Measurements from ENCODE around the gene TCF12. TPM values are rescaled to one million over a fixed set of nuclear protein-coding genes. Genes with fewer than 3 reads are reported as not detected.

TCF12 gene
- polyA plus RNA-seq, 4 donors = 15.4 to 62.0 (median 18.5) TPM

DNA sequence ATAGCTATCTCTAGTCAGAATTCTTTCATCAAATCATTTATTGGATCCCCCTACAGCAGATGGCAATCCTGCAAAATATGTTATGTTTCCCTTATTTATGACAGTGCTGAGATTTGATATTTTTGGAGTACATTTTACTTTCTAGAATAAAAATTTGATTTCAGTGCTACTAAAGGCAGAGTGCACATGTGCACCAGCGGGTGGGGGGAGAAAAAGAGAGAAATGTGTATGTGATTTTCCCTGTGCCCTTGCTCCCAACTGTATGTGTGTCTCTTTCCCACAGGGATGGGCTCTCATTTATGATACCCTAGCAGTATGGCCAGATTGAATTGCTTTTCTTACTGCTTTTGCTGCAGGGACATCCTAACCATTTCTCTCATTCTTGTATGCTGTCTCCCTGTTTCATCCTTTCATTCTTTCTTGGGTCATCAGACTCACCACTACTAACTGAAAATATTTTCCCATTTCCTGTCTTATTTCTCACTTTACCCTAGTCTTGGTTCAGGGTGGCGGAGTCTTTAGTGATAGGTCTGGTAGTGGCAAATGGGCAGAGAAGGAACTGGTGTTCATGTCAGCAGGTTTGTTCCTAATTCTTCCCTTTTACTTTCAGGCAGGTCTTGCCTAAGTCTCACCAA, 140.7 kb downstream of the TCF12 start:
- no peak overlapping the region for H3K27ac ChIP-seq (ENCODE audit: low read depth in 1 of 3, low read length in 2 of 3)
- no peaks in the 10 kb centered on the region for H3K36me3 ChIP-seq (ENCODE audit: control insufficient read depth in 3 of 3, insufficient read depth in 2 of 3, low read depth in 1 of 3, low read length in 3 of 3)
- no peak overlapping the region for H3K4me3 ChIP-seq (ENCODE audit: low read depth in 1 of 3, low read length in 3 of 3)
- WGBS, 3 donors = 97 to 98% (median 98%) methylated on average over 2 of the region's 2 CpGs
- peaks cover 0 to 9% (median 0%) of the 10 kb centered on the region in 3 donors for H3K4me1 ChIP-seq (ENCODE audit: control insufficient read depth in 3 of 3, insufficient read depth in 2 of 3, low read depth in 1 of 3, low read length in 2 of 3)
- DNase-seq = no peak
- FAIRE-seq = no peak
- no peaks in the 10 kb centered on the region for H3K27me3 ChIP-seq (ENCODE audit: control insufficient read depth in 3 of 3, insufficient read depth in 3 of 3, low read length in 3 of 3)
- H3K9me3 ChIP-seq (ENCODE audit: control insufficient read depth in 2 of 2, insufficient read depth in 1 of 2, low read depth in 1 of 2, low read length in 1 of 2) = no peaks in the 10 kb centered on the region

DNA sequence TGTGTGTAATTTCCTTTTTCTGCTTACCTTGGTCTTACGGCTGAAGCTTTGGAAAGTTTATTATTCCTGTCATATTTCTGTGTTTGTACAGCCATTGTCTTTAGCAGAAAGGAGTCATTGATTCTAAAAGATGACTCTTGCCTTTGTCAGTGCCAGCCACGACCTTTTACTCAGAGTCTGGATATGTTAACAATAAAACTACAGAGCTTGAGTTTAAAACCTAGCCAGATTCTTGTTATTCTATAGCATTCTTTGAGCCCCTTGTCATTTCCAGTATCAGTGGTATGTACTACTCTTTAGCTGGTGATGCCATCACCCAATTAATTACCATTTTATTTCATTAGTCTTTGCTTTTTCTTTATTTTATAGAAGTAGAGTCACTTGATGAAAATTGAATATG, 142.4 kb downstream of the TCF12 start:
- WGBS, 3 donors = 37 to 61% (median 55%) methylated on average over 2 of the region's 2 CpGs
- FAIRE-seq = no peak
- Histone ChIP-seq H3K27me3 (ENCODE audit: control insufficient read depth in 3 of 3, insufficient read depth in 3 of 3, low read length in 3 of 3) (no peaks in the 10 kb centered on the region), H3K4me1 (ENCODE audit: control insufficient read depth in 3 of 3, insufficient read depth in 2 of 3, low read depth in 1 of 3, low read length in 2 of 3) (peaks cover 0 to 9% (median 0%) of the 10 kb centered on the region in 3 donors), H3K36me3 (ENCODE audit: control insufficient read depth in 3 of 3, insufficient read depth in 2 of 3, low read depth in 1 of 3, low read length in 3 of 3) (peaks cover 0 to 2% (median 0%) of the 10 kb centered on the region in 3 donors), H3K4me3 (ENCODE audit: low read depth in 1 of 3, low read length in 3 of 3) (no peak overlapping the region), H3K9me3 (ENCODE audit: control insufficient read depth in 2 of 2, insufficient read depth in 1 of 2, low read depth in 1 of 2, low read length in 1 of 2) (no peaks in the 10 kb centered on the region), H3K27ac (ENCODE audit: low read depth in 1 of 3, low read length in 2 of 3) (no peak overlapping the region)
- no peak for DNase-seq

DNA sequence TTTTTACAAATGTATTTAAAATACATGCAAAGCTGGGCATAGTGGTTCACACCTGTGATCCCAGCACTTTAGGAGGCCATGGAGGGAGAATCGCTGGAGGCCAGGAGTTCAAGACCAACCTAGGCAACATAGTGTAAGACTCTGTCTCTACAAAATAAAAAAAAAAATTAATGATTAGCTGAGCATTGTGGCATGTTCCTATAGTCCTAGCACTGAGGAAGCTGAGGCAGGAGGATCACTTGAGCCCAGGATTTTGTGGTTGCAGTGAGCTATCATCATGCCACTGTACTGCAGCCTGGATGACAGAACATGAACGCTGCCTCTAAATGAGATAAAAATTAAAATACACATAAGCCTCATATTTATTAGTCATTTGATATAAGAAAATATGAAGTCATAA, 142.8 kb downstream of the TCF12 start:
- no peak for FAIRE-seq
- H3K36me3 ChIP-seq (ENCODE audit: control insufficient read depth in 3 of 3, insufficient read depth in 2 of 3, low read depth in 1 of 3, low read length in 3 of 3) = peaks cover 0 to 2% (median 0%) of the 10 kb centered on the region in 3 donors

DNA sequence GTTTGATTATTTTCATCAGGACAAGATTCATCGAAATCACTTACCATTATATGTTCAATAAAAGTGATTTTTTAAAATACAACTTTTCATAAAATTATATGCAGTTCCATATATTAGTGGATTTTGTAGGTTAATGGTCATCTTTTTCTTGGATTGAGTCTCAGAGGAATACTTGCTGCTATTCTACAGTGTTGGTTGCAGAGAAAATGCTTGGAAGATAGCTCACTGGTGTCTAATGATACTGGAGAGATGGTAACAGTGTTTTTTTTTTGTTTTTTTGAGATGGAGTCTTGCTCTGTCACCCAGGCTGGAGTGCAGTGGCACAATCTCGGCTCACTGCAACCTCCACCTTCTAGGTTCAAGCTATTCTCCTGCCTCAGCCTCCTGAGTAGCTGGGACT, 143.3 kb downstream of the TCF12 start:
- no peak overlapping the region for H3K27ac ChIP-seq (ENCODE audit: low read depth in 1 of 3, low read length in 2 of 3)
- WGBS, 3 donors = 93 to 100% (median 95%) methylated on average over 2 of the region's 2 CpGs
- H3K27me3 ChIP-seq (ENCODE audit: control insufficient read depth in 3 of 3, insufficient read depth in 3 of 3, low read length in 3 of 3) = no peaks in the 10 kb centered on the region
- no peak for DNase-seq
- H3K4me1 ChIP-seq (ENCODE audit: control insufficient read depth in 3 of 3, insufficient read depth in 2 of 3, low read depth in 1 of 3, low read length in 2 of 3) = peaks cover 0 to 9% (median 0%) of the 10 kb centered on the region in 3 donors
- no peaks in the 10 kb centered on the region for H3K9me3 ChIP-seq (ENCODE audit: control insufficient read depth in 2 of 2, insufficient read depth in 1 of 2, low read depth in 1 of 2, low read length in 1 of 2)
- peaks cover 0 to 2% (median 0%) of the 10 kb centered on the region in 3 donors for H3K36me3 ChIP-seq (ENCODE audit: control insufficient read depth in 3 of 3, insufficient read depth in 2 of 3, low read depth in 1 of 3, low read length in 3 of 3)
- FAIRE-seq = no peak
- no peak overlapping the region for H3K4me3 ChIP-seq (ENCODE audit: low read depth in 1 of 3, low read length in 3 of 3)

More for the DNA sequence above, 142.8 kb downstream of the TCF12 start:
- no peaks in the 10 kb centered on the region for H3K9me3 ChIP-seq (ENCODE audit: control insufficient read depth in 2 of 2, insufficient read depth in 1 of 2, low read depth in 1 of 2, low read length in 1 of 2)
- peaks cover 0 to 9% (median 0%) of the 10 kb centered on the region in 3 donors for H3K4me1 ChIP-seq (ENCODE audit: control insufficient read depth in 3 of 3, insufficient read depth in 2 of 3, low read depth in 1 of 3, low read length in 2 of 3)
- no peak overlapping the region for H3K27ac ChIP-seq (ENCODE audit: low read depth in 1 of 3, low read length in 2 of 3)
- H3K4me3 ChIP-seq (ENCODE audit: low read depth in 1 of 3, low read length in 3 of 3) = no peak overlapping the region
- no peak for DNase-seq
- 89 to 98% (median 95%) methylated on average over 2 of the region's 2 CpGs for WGBS, 3 donors
- H3K27me3 ChIP-seq (ENCODE audit: control insufficient read depth in 3 of 3, insufficient read depth in 3 of 3, low read length in 3 of 3) = no peaks in the 10 kb centered on the region

DNA sequence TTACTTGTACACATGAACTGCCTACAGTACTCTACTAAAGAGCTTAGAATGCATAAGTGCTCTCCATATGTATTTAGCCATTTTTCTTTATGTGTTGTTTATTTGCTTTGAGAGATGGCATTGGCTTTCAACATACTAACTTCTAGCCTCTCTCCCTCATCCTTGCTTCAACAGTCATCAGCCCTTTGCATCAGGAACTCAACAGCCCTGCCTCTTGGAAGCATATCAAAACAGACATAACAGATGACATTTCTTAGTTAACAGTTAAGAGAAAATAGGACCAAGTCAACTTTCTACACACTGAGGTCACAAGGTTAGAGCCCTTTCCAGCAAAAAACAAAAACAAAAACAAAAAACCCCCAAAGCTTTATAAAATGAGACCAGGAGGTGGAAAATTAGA, 145.6 kb downstream of the TCF12 start:
- DNase-seq (no peak), FAIRE-seq (no peak)
- peaks cover 0 to 2% (median 0%) of the 10 kb centered on the region in 3 donors for H3K36me3 ChIP-seq (ENCODE audit: control insufficient read depth in 3 of 3, insufficient read depth in 2 of 3, low read depth in 1 of 3, low read length in 3 of 3)
- no peaks in the 10 kb centered on the region for H3K27me3 ChIP-seq (ENCODE audit: control insufficient read depth in 3 of 3, insufficient read depth in 3 of 3, low read length in 3 of 3)
- H3K9me3 ChIP-seq (ENCODE audit: control insufficient read depth in 2 of 2, insufficient read depth in 1 of 2, low read depth in 1 of 2, low read length in 1 of 2) = no peaks in the 10 kb centered on the region
- no peak overlapping the region for H3K27ac ChIP-seq (ENCODE audit: low read depth in 1 of 3, low read length in 2 of 3)
- H3K4me1 ChIP-seq (ENCODE audit: control insufficient read depth in 3 of 3, insufficient read depth in 2 of 3, low read depth in 1 of 3, low read length in 2 of 3) = peaks cover 0 to 2% (median 0%) of the 10 kb centered on the region in 3 donors
- no peak overlapping the region for H3K4me3 ChIP-seq (ENCODE audit: low read depth in 1 of 3, low read length in 3 of 3)

DNA sequence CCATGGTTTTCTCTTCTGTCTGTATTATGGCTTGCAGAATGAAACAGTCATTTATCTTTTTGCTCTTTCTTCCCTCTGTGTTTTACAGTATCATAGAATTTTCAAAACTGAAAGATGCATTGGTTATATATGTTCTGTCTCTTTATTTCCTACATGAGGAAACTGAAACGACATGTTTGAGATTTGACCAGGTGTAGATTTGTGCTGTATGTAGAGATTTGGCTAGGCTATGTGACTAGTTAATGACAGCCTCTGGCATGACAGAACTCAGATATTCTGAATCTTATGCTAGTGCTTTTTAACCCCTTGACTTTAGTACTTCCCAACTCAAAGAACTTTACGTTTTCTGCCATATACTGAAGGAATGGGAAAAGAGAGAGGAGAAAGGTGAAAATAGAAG, 151.0 kb downstream of the TCF12 start:
- H3K27ac ChIP-seq (ENCODE audit: low read depth in 1 of 3, low read length in 2 of 3) = no peak overlapping the region
- 63 to 69% (median 67%) methylated on average over 2 of the region's 2 CpGs for WGBS, 3 donors
- FAIRE-seq (no peak), DNase-seq (no peak)
- H3K9me3 ChIP-seq (ENCODE audit: control insufficient read depth in 2 of 2, insufficient read depth in 1 of 2, low read depth in 1 of 2, low read length in 1 of 2) = no peaks in the 10 kb centered on the region
- H3K36me3 ChIP-seq (ENCODE audit: control insufficient read depth in 3 of 3, insufficient read depth in 2 of 3, low read depth in 1 of 3, low read length in 3 of 3) = peaks cover 0 to 2% (median 1%) of the 10 kb centered on the region in 3 donors
- no peaks in the 10 kb centered on the region for H3K27me3 ChIP-seq (ENCODE audit: control insufficient read depth in 3 of 3, insufficient read depth in 3 of 3, low read length in 3 of 3)
- H3K4me3 ChIP-seq (ENCODE audit: low read depth in 1 of 3, low read length in 3 of 3) = no peak overlapping the region
- peaks cover 0 to 2% (median 0%) of the 10 kb centered on the region in 3 donors for H3K4me1 ChIP-seq (ENCODE audit: control insufficient read depth in 3 of 3, insufficient read depth in 2 of 3, low read depth in 1 of 3, low read length in 2 of 3)

DNA sequence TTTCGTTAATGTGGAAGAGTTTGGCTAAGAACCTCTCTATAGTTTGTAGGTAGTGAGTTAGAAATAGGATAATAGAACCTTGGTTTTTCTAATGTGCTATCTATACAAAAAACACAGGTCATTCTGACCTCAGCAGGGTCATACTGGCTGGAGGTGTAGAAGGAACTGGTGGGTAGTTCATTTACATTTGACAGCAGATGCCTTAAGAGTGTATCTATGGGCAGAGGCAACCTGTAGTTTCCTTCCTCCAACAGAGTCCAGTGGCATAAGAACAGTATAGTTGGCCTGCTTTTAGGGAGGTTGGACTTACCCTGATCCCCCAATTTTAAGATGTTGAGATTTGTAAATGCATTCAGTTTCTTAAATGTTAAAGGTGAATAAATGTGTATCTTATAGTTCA, 152.2 kb downstream of the TCF12 start:
- 81 to 100% (median 88%) methylated on average over 1 of the region's 1 CpG for whole genome bisulfite sequencing, 3 donors
- no peak for FAIRE-seq

DNA sequence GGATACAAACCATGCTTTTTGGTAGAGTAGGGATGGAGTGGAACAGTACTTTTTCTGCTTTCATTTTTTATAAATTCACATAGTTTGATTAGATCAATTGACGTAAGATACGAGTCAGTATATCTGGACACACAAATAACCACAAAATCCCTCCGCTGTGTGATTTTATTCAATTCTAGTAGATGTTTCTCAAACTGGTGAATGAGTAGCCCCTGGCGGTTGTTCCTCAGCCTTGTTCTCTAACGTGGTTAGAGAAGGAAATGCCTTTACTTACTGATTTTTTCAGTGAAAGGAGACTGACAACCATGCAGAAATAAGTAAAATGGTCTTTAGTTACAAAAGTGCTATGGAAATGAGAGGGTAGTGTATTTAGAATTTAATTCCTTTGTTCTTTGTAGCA, 161.0 kb downstream of the TCF12 start:
- DNase-seq (no peak), FAIRE-seq (no peak)
- Histone ChIP-seq H3K27me3 (ENCODE audit: control insufficient read depth in 3 of 3, insufficient read depth in 3 of 3, low read length in 3 of 3) (no peaks in the 10 kb centered on the region), H3K9me3 (ENCODE audit: control insufficient read depth in 2 of 2, insufficient read depth in 1 of 2, low read depth in 1 of 2, low read length in 1 of 2) (no peaks in the 10 kb centered on the region), H3K36me3 (ENCODE audit: control insufficient read depth in 3 of 3, insufficient read depth in 2 of 3, low read depth in 1 of 3, low read length in 3 of 3) (peaks cover 0 to 2% (median under 1%) of the 10 kb centered on the region in 3 donors), H3K27ac (ENCODE audit: low read depth in 1 of 3, low read length in 2 of 3) (no peak overlapping the region), H3K4me3 (ENCODE audit: low read depth in 1 of 3, low read length in 3 of 3) (no peak overlapping the region), H3K4me1 (ENCODE audit: control insufficient read depth in 3 of 3, insufficient read depth in 2 of 3, low read depth in 1 of 3, low read length in 2 of 3) (peaks cover 0 to 12% (median 8%) of the 10 kb centered on the region in 3 donors)
- WGBS, 3 donors = 74 to 84% (median 80%) methylated on average over 5 of the region's 5 CpGs

More for the DNA sequence above, 152.2 kb downstream of the TCF12 start:
- H3K4me3 ChIP-seq (ENCODE audit: low read depth in 1 of 3, low read length in 3 of 3) = no peak overlapping the region
- peaks cover 0 to 2% (median 0%) of the 10 kb centered on the region in 3 donors for H3K36me3 ChIP-seq (ENCODE audit: control insufficient read depth in 3 of 3, insufficient read depth in 2 of 3, low read depth in 1 of 3, low read length in 3 of 3)
- no peaks in the 10 kb centered on the region for H3K27me3 ChIP-seq (ENCODE audit: control insufficient read depth in 3 of 3, insufficient read depth in 3 of 3, low read length in 3 of 3)
- no peaks in the 10 kb centered on the region for H3K9me3 ChIP-seq (ENCODE audit: control insufficient read depth in 2 of 2, insufficient read depth in 1 of 2, low read depth in 1 of 2, low read length in 1 of 2)
- no peak overlapping the region for H3K27ac ChIP-seq (ENCODE audit: low read depth in 1 of 3, low read length in 2 of 3)
- DNase-seq = no peak
- peaks cover 0 to 2% (median 0%) of the 10 kb centered on the region in 3 donors for H3K4me1 ChIP-seq (ENCODE audit: control insufficient read depth in 3 of 3, insufficient read depth in 2 of 3, low read depth in 1 of 3, low read length in 2 of 3)

Data from small intestine (tissue), 7 donors.